IMR-90 (cell line): ENCODE results near the gene FBXW8. TPM values are rescaled to one million over a fixed set of nuclear protein-coding genes. Genes with fewer than 3 reads are reported as not detected.

ENCODE experiments used
- ATAC-seq: fragments of 200-7000 bp; cut with Tn5 transposase; 2 replicates; pipeline ENCODE4 v1.9.1; 2020; ENCODE audit warnings: low read depth, mild to moderate bottlenecking, moderate library complexity
- BruUV-seq: library from RNA; stranded (reverse); fragments of 400-500 nt; replicated peaks from 2 replicates; lab custom pipeline; 2021; lab: Mats Ljungman, UMichigan
- CTCF ChIA-PET: fragments of 300-600 bp; formaldehyde crosslinking; extraction: SDS; loops from one replicate; lab custom pipeline; 2021; ENCODE audit warnings: antibody characterized with exemption; lab: Yijun Ruan, JAX
- POLR2A ChIA-PET: fragments of 300-600 bp; sonication (Branson Sonifier 250); formaldehyde crosslinking; loops from one replicate; lab custom pipeline; 2022; ENCODE audit warnings: antibody characterized with exemption; ENCODE audit not compliant: unreplicated experiment; lab: Charles Lee
- DNase-seq: peaks from one replicate; pipeline ENCODE4 v3.0.0; 2013
- H2AFZ ChIP-seq: replicated peaks from 2 replicates; pipeline ENCODE3; 2013; ENCODE audit warnings: low read length, mild to moderate bottlenecking; ENCODE audit not compliant: poor library complexity
- H2AK5ac ChIP-seq: 2 replicates; pipeline ENCODE4 v1.6.1; 2013; ENCODE audit warnings: low read depth, low read length, inconsistent platforms
- H2AK9ac ChIP-seq: replicated peaks from 2 replicates; pipeline ENCODE3; 2013; ENCODE audit warnings: mild to moderate bottlenecking, low read depth, low read length, moderate library complexity; ENCODE audit not compliant: poor library complexity
- H2BK120ac ChIP-seq: 2 replicates; pipeline ENCODE4 v1.6.1; 2013; ENCODE audit warnings: low read depth, low read length, inconsistent platforms
- H2BK15ac ChIP-seq: 3 replicates; pipeline ENCODE4 v1.6.1; 2013; ENCODE audit warnings: low read depth, low read length, inconsistent platforms
- H2BK20ac ChIP-seq: 2 replicates; pipeline ENCODE4 v1.6.1; 2013; ENCODE audit warnings: low read depth, mild to moderate bottlenecking, inconsistent platforms, low read length, moderate library complexity
- H2BK5ac ChIP-seq: 2 replicates; pipeline ENCODE4 v1.6.1; 2013; ENCODE audit warnings: mild to moderate bottlenecking, low read depth, low read length, inconsistent platforms; ENCODE audit not compliant: poor library complexity, severe bottlenecking
- H3K14ac ChIP-seq: replicated peaks from 2 replicates; pipeline ENCODE4 v1.6.1; 2013; ENCODE audit warnings: low read depth, low read length, inconsistent platforms
- H3K18ac ChIP-seq: 2 replicates; pipeline ENCODE4 v1.6.1; 2013; ENCODE audit warnings: low read depth, low read length, control low read depth
- H3K23ac ChIP-seq: 2 replicates; pipeline ENCODE4 v1.6.1; 2013; ENCODE audit warnings: low read depth, low read length, inconsistent platforms
- H3K27ac ChIP-seq: 2 replicates; pipeline ENCODE4 v1.5.1; 2013; ENCODE audit warnings: mild to moderate bottlenecking, control low read depth, low read length; ENCODE audit not compliant: insufficient read depth
- H3K27me3 ChIP-seq: 2 replicates; pipeline ENCODE4 v1.6.1; 2013; ENCODE audit warnings: low read length; ENCODE audit not compliant: control insufficient read depth, insufficient read depth
- H3K36me3 ChIP-seq: 2 replicates; pipeline ENCODE4 v1.6.1; 2013; ENCODE audit warnings: low read length, mixed read lengths; ENCODE audit not compliant: control insufficient read depth, insufficient read depth
- H3K4ac ChIP-seq: 2 replicates; pipeline ENCODE4 v1.6.1; 2013; ENCODE audit warnings: low read depth, low read length, inconsistent platforms
- H3K4me1 ChIP-seq: 2 replicates; pipeline ENCODE4 v1.6.1; 2013; ENCODE audit warnings: low read length, mixed read lengths; ENCODE audit not compliant: control insufficient read depth, insufficient read depth
- H3K4me2 ChIP-seq: 2 replicates; pipeline ENCODE4 v1.6.1; 2013; ENCODE audit warnings: low read depth, mild to moderate bottlenecking, control low read depth, low read length, moderate library complexity
- H3K4me3 ChIP-seq: 2 replicates; pipeline ENCODE4 v1.5.1; 2013; ENCODE audit warnings: low read depth, mild to moderate bottlenecking, control low read depth, low read length, moderate library complexity; ENCODE audit not compliant: insufficient read depth
- H3K56ac ChIP-seq: 2 replicates; pipeline ENCODE4 v1.6.1; 2013; ENCODE audit warnings: low read length, inconsistent platforms; ENCODE audit not compliant: insufficient read depth; ENCODE audit errors: extremely low read depth
- H3K79me1 ChIP-seq, 2 experiments: 2 replicates each; pipeline ENCODE4 v1.6.1; 2013; ENCODE audit warnings: low read length in 2 of 2, inconsistent platforms in 1 of 2, low read depth in 1 of 2
- H3K9ac ChIP-seq: 2 replicates; pipeline ENCODE4 v1.6.1; 2013; ENCODE audit warnings: low read depth, low read length, control low read depth
- H3K9me1 ChIP-seq: 2 replicates; pipeline ENCODE4 v1.6.1; 2013; ENCODE audit warnings: low read length, inconsistent platforms; ENCODE audit not compliant: insufficient read depth
- H3K9me3 ChIP-seq: 2 replicates; pipeline ENCODE4 v1.6.1; 2013; ENCODE audit warnings: low read length; ENCODE audit not compliant: control insufficient read depth, insufficient read depth
- H4K20me1 ChIP-seq: 2 replicates; pipeline ENCODE4 v1.6.1; 2013; ENCODE audit warnings: low read length, inconsistent platforms; ENCODE audit not compliant: insufficient read depth
- H4K5ac ChIP-seq: 2 replicates; pipeline ENCODE4 v1.6.1; 2013; ENCODE audit warnings: mild to moderate bottlenecking, low read depth, low read length, control low read depth
- H4K8ac ChIP-seq, 2 experiments: 2 replicates each; pipeline ENCODE4 v1.6.1; 2013; ENCODE audit warnings: low read depth in 2 of 2, low read length in 2 of 2, control low read depth in 1 of 2, inconsistent platforms in 1 of 2
- H4K91ac ChIP-seq: 2 replicates; pipeline ENCODE4 v1.6.1; 2013; ENCODE audit warnings: low read depth, low read length, inconsistent platforms; ENCODE audit not compliant: insufficient read depth
- BHLHE40 ChIP-seq: fragments of 150-350 bp; IDR thresholded peaks from 2 replicates; pipeline ENCODE4 v1.6.1; 2016; ENCODE audit warnings: mild to moderate bottlenecking, low read depth, low read length
- CHD1 ChIP-seq: IDR thresholded peaks from 2 replicates; pipeline ENCODE4 v1.6.1; 2012; ENCODE audit warnings: low read depth, low read length, improper control_type of control experiment
- CTCF ChIP-seq: conservative IDR thresholded peaks from 2 replicates; pipeline ENCODE4 v1.5.1; 2012; ENCODE audit warnings: mild to moderate bottlenecking, low read depth, low read length, improper control_type of control experiment
- ELK1 ChIP-seq: fragments of 150-350 bp; IDR thresholded peaks from 2 replicates; pipeline ENCODE4 v1.6.1; 2016; ENCODE audit warnings: low read depth, mild to moderate bottlenecking, low read length, moderate library complexity, borderline replicate concordance
- FOS ChIP-seq: fragments of 150-350 bp; IDR thresholded peaks from 2 replicates; pipeline ENCODE4 v1.6.1; 2016; ENCODE audit warnings: low read depth, low read length
- MAFK ChIP-seq: IDR thresholded peaks from 2 replicates; pipeline ENCODE4 v1.6.1; 2012; ENCODE audit warnings: low read depth, low read length, improper control_type of control experiment
- MAZ ChIP-seq: IDR thresholded peaks from 2 replicates; pipeline ENCODE4 v1.6.1; 2012; ENCODE audit warnings: low read depth, mild to moderate bottlenecking, low read length, improper control_type of control experiment, moderate library complexity, borderline replicate concordance
- MXI1 ChIP-seq: IDR thresholded peaks from 2 replicates; pipeline ENCODE4 v1.6.1; 2012; ENCODE audit warnings: low read depth, mild to moderate bottlenecking, low read length, moderate library complexity, borderline replicate concordance
- NFE2L2 ChIP-seq: fragments of 150-350 bp; IDR thresholded peaks from 2 replicates; pipeline ENCODE4 v1.6.1; 2016; ENCODE audit warnings: low read depth, mild to moderate bottlenecking, low read length
- POLR2A ChIP-seq: IDR thresholded peaks from 2 replicates; pipeline ENCODE4 v1.6.1; 2012; ENCODE audit warnings: mild to moderate bottlenecking, low read depth, low read length
- RAD21 ChIP-seq: IDR thresholded peaks from 2 replicates; pipeline ENCODE4 v1.6.1; 2012; ENCODE audit warnings: low read length, improper control_type of control experiment
- RCOR1 ChIP-seq: IDR thresholded peaks from 2 replicates; pipeline ENCODE4 v1.6.1; 2012; ENCODE audit warnings: mild to moderate bottlenecking, low read length, improper control_type of control experiment; ENCODE audit not compliant: insufficient replicate concordance
- RFX5 ChIP-seq: IDR thresholded peaks from 2 replicates; pipeline ENCODE4 v1.8.0; 2012; ENCODE audit warnings: low read depth, mild to moderate bottlenecking, low read length, moderate library complexity
- SMC3 ChIP-seq: fragments of 150-350 bp; IDR thresholded peaks from 2 replicates; pipeline ENCODE4 v1.6.1; 2016; ENCODE audit warnings: low read depth, mild to moderate bottlenecking, antibody characterized with exemption, low read length, moderate library complexity
- WGBS, 2 experiments: methylation state at CpG; one replicate each; pipeline versions ENCODE4 v1.1.5 to v1.1.7; 2013; ENCODE audit warnings: missing lambda C conversion rate in 2 of 2; ENCODE audit not compliant: insufficient read length in 1 of 2; ENCODE audit errors: extremely low coverage in 2 of 2; 5-methylcytosine and 5-hydroxymethylcytosine counted together
- dilution Hi-C: fragments of 300-500 bp; cut with HindIII; formaldehyde crosslinking; loops from one replicate; pipeline ENCODE4 v1.14.3; 2018; ENCODE audit warnings: low sequenced_read_pairs; ENCODE audit not compliant: unreplicated experiment
- in situ Hi-C: fragments of 300-500 bp; cut with MboI; formaldehyde crosslinking; loops from 3 replicates; pipeline ENCODE4 v1.14.3; 2019; ENCODE audit warnings: low sequenced_read_pairs, inconsistent platforms, mixed read lengths
- intact Hi-C: fragments of 100-400 bp; cut with micrococcal nuclease; formaldehyde crosslinking; loops from 2 replicates; pipeline ENCODE4 v1.10.0; 2022
- polyA plus RNA-seq, 3 experiments: library from polyadenylated mRNA; depleted of rRNA; stranded (reverse); fragments of >200 nt; gene quantifications; 2 replicates each; pipeline ENCODE4 v1.2.3, GENCODE V29; 2012; ENCODE audit warnings: low replicate concordance in 1 of 3
- total RNA-seq: library from RNA; depleted of rRNA; stranded (reverse); fragments of >200 nt; gene quantifications from 2 replicates; pipeline ENCODE4 v1.2.3, GENCODE V29; 2012

Gene FBXW8
- total and polyA plus RNA-seq, 2 of the 4 experiments (the other 2 are of a cell fraction), result 20.3 to 25.8 TPM

- dilution Hi-C loops (no loop called here), intact Hi-C loops (no loop called here), in situ Hi-C loops (no loop called here)
- H3K23ac ChIP-seq, result no peak overlapping the region
- H3K27ac ChIP-seq, result no peak overlapping the region
- BruUV-seq, result no TSS peak
- H2AK9ac ChIP-seq, result no peak overlapping the region
- no peak overlapping the region for H3K4me2 ChIP-seq
- H3K4ac ChIP-seq, result no peak overlapping the region
- no peak overlapping the region for H3K14ac ChIP-seq
- no peak overlapping the region for H2BK120ac ChIP-seq
- no peak overlapping the region for H3K9ac ChIP-seq
- H3K79me1 ChIP-seq, result no peaks in the 10 kb centered on the region
- ATAC-seq, result no peak
- no peak overlapping the region for H4K91ac ChIP-seq
- ChIA-PET POLR2A (no interaction called here), CTCF (interaction anchor here (0.6 kb wide), 1 partner anchor 14 kb away, joined by 3 read pairs; no protein-coding TSS in a partner anchor)
- TF ChIP-seq RFX5, result no peak
- no peak for TF ChIP-seq SMC3
- no peak for TF ChIP-seq MXI1
- no peak for TF ChIP-seq ELK1
- TF ChIP-seq MAZ, result no peak
- TF ChIP-seq RCOR1, result no peak
- no peak for TF ChIP-seq POLR2A
- TF ChIP-seq FOS, result no peak
- no peak for TF ChIP-seq CHD1
- no peak for TF ChIP-seq CTCF
- TF ChIP-seq RAD21, result no peak
- TF ChIP-seq MAFK, result no peak
- TF ChIP-seq NFE2L2, result no peak
- TF ChIP-seq BHLHE40, result no peak
- H3K4me3 ChIP-seq, result no peak overlapping the region
- H2BK15ac ChIP-seq, result no peak overlapping the region
- H3K27me3 ChIP-seq, result peaks cover 41% of the 10 kb centered on the region
- H4K5ac ChIP-seq, result no peak overlapping the region
- no peak overlapping the region for H2BK20ac ChIP-seq
- H3K36me3 ChIP-seq, result no peaks in the 10 kb centered on the region
- H3K9me1 ChIP-seq, result no peaks in the 10 kb centered on the region
- H4K8ac ChIP-seq, result no peak overlapping the region
- no peak for DNase-seq
- H4K20me1 ChIP-seq, result no peaks in the 10 kb centered on the region
- H2BK5ac ChIP-seq, result no peak overlapping the region
- WGBS, 2 experiments, result 47% methylated on average over 3 of the region's 8 CpGs; no CpG with 5 or more reads in 1 of the 2 experiments
- no peaks in the 10 kb centered on the region for H3K4me1 ChIP-seq
- no peak overlapping the region for H3K18ac ChIP-seq
- H3K9me3 ChIP-seq, result no peaks in the 10 kb centered on the region
- no peak overlapping the region for H2AK5ac ChIP-seq
- H2AFZ ChIP-seq, result no peak overlapping the region
- H3K56ac ChIP-seq, result no peak overlapping the region
These were observed 150.2 kb downstream of the FBXW8 start for GRCh38 chr12:117060929-117061305.
